ENCODE data around the gene TUSC2. TPM values are rescaled to one million over a fixed set of nuclear protein-coding genes. Genes with fewer than 3 reads are reported as not detected.

Gene TUSC2
- total and polyA plus RNA-seq, 2 experiments from 2014 or later: 30.0 to 45.6 TPM

- WGBS (ENCODE audit: low lambda C conversion rate, missing lambda C conversion rate): 69% methylated on average over 10 of the region's 12 CpGs
- no peaks in the 10 kb centered on the region for H3K79me2 ChIP-seq
- no peak for DNase-seq (ENCODE audit: low spot score)
- H3K9me2 ChIP-seq (replicated peaks; ENCODE audit: insufficient read depth): no peaks in the 10 kb centered on the region
- H3K27ac ChIP-seq: no peak overlapping the region
- H4K20me1 ChIP-seq (ENCODE audit: insufficient read depth, poor library complexity, severe bottlenecking): no peaks in the 10 kb centered on the region
- H3K4me2 ChIP-seq: no peak overlapping the region
- no peak for TF ChIP-seq EZH2phosphoT487 (IDR thresholded peaks at IDR 0.05; ENCODE audit: low read depth, severe bottlenecking, unreplicated experiment)
- no peak for TF ChIP-seq EZH2 (IDR thresholded peaks at IDR 0.05; ENCODE audit: borderline replicate concordance)
- H3K36me3 ChIP-seq (replicated peaks; ENCODE audit: insufficient read depth, low read depth): no peaks in the 10 kb centered on the region
- peaks cover 3% of the 10 kb centered on the region for H3K4me1 ChIP-seq (ENCODE audit: insufficient read depth)
- H2AFZ ChIP-seq: no peak overlapping the region
- no peaks in the 10 kb centered on the region for H3K27me3 ChIP-seq
- no peaks in the 10 kb centered on the region for H3K9me3 ChIP-seq (ENCODE audit: low read depth)
- H3K4me3 ChIP-seq: no peak overlapping the region
These were observed 45.4 kb upstream of the TUSC2 start for GRCh38 chr3:50373146-50374051.

GRCh38 chr3:50372349-50372748 is 44.3 kb upstream of the TUSC2 start:
- no peak overlapping the region for H2AFZ ChIP-seq
- no peak overlapping the region for H3K4me3 ChIP-seq
- H3K4me1 ChIP-seq (ENCODE audit: insufficient read depth): peaks cover 3% of the 10 kb centered on the region
- peak; percentile 62 for DNase-seq (ENCODE audit: low spot score)
- 79% methylated on average over 8 of the region's 8 CpGs for WGBS (ENCODE audit: low lambda C conversion rate, missing lambda C conversion rate)
- no peaks in the 10 kb centered on the region for H3K9me3 ChIP-seq (ENCODE audit: low read depth)
- no peaks in the 10 kb centered on the region for H3K27me3 ChIP-seq
- no peaks in the 10 kb centered on the region for H3K79me2 ChIP-seq
- no peaks in the 10 kb centered on the region for H4K20me1 ChIP-seq (ENCODE audit: insufficient read depth, poor library complexity, severe bottlenecking)
- H3K27ac ChIP-seq: no peak overlapping the region
- no peak overlapping the region for H3K4me2 ChIP-seq
- no peaks in the 10 kb centered on the region for H3K9me2 ChIP-seq (replicated peaks; ENCODE audit: insufficient read depth)
- TF ChIP-seq CTCF (IDR thresholded peaks at IDR 0.05; ENCODE audit: poor library complexity): no peak
- TF ChIP-seq EZH2 (IDR thresholded peaks at IDR 0.05; ENCODE audit: borderline replicate concordance): no peak
- TF ChIP-seq EZH2phosphoT487 (IDR thresholded peaks at IDR 0.05; ENCODE audit: low read depth, severe bottlenecking, unreplicated experiment): no peak
- no peaks in the 10 kb centered on the region for H3K36me3 ChIP-seq (replicated peaks; ENCODE audit: insufficient read depth, low read depth)

GRCh38 chr3:50371133-50371685 is 43.2 kb upstream of the TUSC2 start:
- peaks cover 3% of the 10 kb centered on the region for H3K4me1 ChIP-seq (ENCODE audit: insufficient read depth)
- no peaks in the 10 kb centered on the region for H3K9me2 ChIP-seq (replicated peaks; ENCODE audit: insufficient read depth)
- H4K20me1 ChIP-seq (ENCODE audit: insufficient read depth, poor library complexity, severe bottlenecking): no peaks in the 10 kb centered on the region
- H3K9me3 ChIP-seq (ENCODE audit: low read depth): no peaks in the 10 kb centered on the region
- WGBS (ENCODE audit: low lambda C conversion rate, missing lambda C conversion rate): 82% methylated on average over 3 of the region's 3 CpGs
- DNase-seq (ENCODE audit: low spot score): no peak
- H3K27me3 ChIP-seq: no peaks in the 10 kb centered on the region
- TF ChIP-seq EZH2 (IDR thresholded peaks at IDR 0.05; ENCODE audit: borderline replicate concordance) (no peak), CTCF (IDR thresholded peaks at IDR 0.05; ENCODE audit: poor library complexity) (no peak), EZH2phosphoT487 (IDR thresholded peaks at IDR 0.05; ENCODE audit: low read depth, severe bottlenecking, unreplicated experiment) (no peak)
- H3K36me3 ChIP-seq (replicated peaks; ENCODE audit: insufficient read depth, low read depth): no peaks in the 10 kb centered on the region
- no peaks in the 10 kb centered on the region for H3K79me2 ChIP-seq
- no peak overlapping the region for H3K27ac ChIP-seq
- no peak overlapping the region for H3K4me3 ChIP-seq
- H3K4me2 ChIP-seq: no peak overlapping the region
- no peak overlapping the region for H2AFZ ChIP-seq

GRCh38 chr3:50370594-50370993 is 42.6 kb upstream of the TUSC2 start:
- TF ChIP-seq EZH2phosphoT487 (IDR thresholded peaks at IDR 0.05; ENCODE audit: low read depth, severe bottlenecking, unreplicated experiment): no peak
- no peak for TF ChIP-seq EZH2 (IDR thresholded peaks at IDR 0.05; ENCODE audit: borderline replicate concordance)
- peak; percentile 40 for TF ChIP-seq CTCF (IDR thresholded peaks at IDR 0.05; ENCODE audit: poor library complexity)
- WGBS (ENCODE audit: low lambda C conversion rate, missing lambda C conversion rate): 70% methylated on average over 13 of the region's 14 CpGs
- no peaks in the 10 kb centered on the region for H4K20me1 ChIP-seq (ENCODE audit: insufficient read depth, poor library complexity, severe bottlenecking)
- H3K27me3 ChIP-seq: no peaks in the 10 kb centered on the region
- H3K36me3 ChIP-seq (replicated peaks; ENCODE audit: insufficient read depth, low read depth): no peaks in the 10 kb centered on the region
- peaks cover 3% of the 10 kb centered on the region for H3K4me1 ChIP-seq (ENCODE audit: insufficient read depth)
- no peaks in the 10 kb centered on the region for H3K79me2 ChIP-seq
- H3K9me2 ChIP-seq (replicated peaks; ENCODE audit: insufficient read depth): no peaks in the 10 kb centered on the region
- no peak overlapping the region for H3K4me2 ChIP-seq
- DNase-seq (ENCODE audit: low spot score): peak; percentile 54
- no peak overlapping the region for H3K4me3 ChIP-seq
- no peak overlapping the region for H2AFZ ChIP-seq
- no peaks in the 10 kb centered on the region for H3K9me3 ChIP-seq (ENCODE audit: low read depth)
- H3K27ac ChIP-seq: no peak overlapping the region

Data from hepatocyte (in vitro differentiated cells).